ENCODE data around the gene PRELID3B. TPM values are rescaled to one million over a fixed set of nuclear protein-coding genes. Genes with fewer than 3 reads are reported as not detected.

The PRELID3B gene
- total RNA-seq, 4 donors from 2014 or later, result 19.2 to 34.5 (median 23.1) TPM

GRCh38 chr20:59001068-59001448, 41.5 kb downstream of the PRELID3B start:
- H3K4me3 ChIP-seq, result no peak overlapping the region
- no peaks in the 10 kb centered on the region for H3K9me3 ChIP-seq
- H3K27me3 ChIP-seq, result no peaks in the 10 kb centered on the region
- H3K27ac ChIP-seq, result no peak overlapping the region
- no peak for DNase-seq (ENCODE audit: low spot score in 2 of 2)
- 86 to 92% methylated on average over 7 to 13 of the region's 13 CpGs for WGBS, 2 donors
- H3K36me3 ChIP-seq, result peaks cover 2 to 74% (median 22%) of the 10 kb centered on the region in 3 donors
- TF ChIP-seq POLR2A (IDR thresholded peaks at IDR 0.05), result no peak
- no peak for TF ChIP-seq CTCF (IDR thresholded peaks at IDR 0.05)
- no peak for TF ChIP-seq EP300 (IDR thresholded peaks at IDR 0.05)
- peaks cover 0 to 34% (median 22%) of the 10 kb centered on the region in 4 donors for H3K4me1 ChIP-seq

GRCh38 chr20:59000326-59000725, 42.3 kb downstream of the PRELID3B start:
- WGBS, 2 donors, result 59 to 65% methylated on average over 3 of the region's 3 CpGs
- Histone ChIP-seq H3K4me1 (peaks cover 0 to 26% (median 15%) of the 10 kb centered on the region in 4 donors), H3K36me3 (peaks cover 2 to 81% (median 28%) of the 10 kb centered on the region in 3 donors), H3K27ac (no peak overlapping the region), H3K9me3 (no peaks in the 10 kb centered on the region), H3K27me3 (no peaks in the 10 kb centered on the region), H3K4me3 (no peak overlapping the region)
- TF ChIP-seq EP300 (IDR thresholded peaks at IDR 0.05), result no peak
- no peak for TF ChIP-seq POLR2A (IDR thresholded peaks at IDR 0.05)
- TF ChIP-seq CTCF (IDR thresholded peaks at IDR 0.05), result no peak
- no peak for DNase-seq (ENCODE audit: low spot score in 2 of 2)

- TF ChIP-seq POLR2A (IDR thresholded peaks at IDR 0.05) (no peak), CTCF (IDR thresholded peaks at IDR 0.05) (no peak), EP300 (IDR thresholded peaks at IDR 0.05) (no peak)
- no peak overlapping the region for H3K27ac ChIP-seq
- H3K4me1 ChIP-seq, result peaks cover 0 to 10% (median 5%) of the 10 kb centered on the region in 4 donors
- 85 to 87% methylated on average over 11 of the region's 11 CpGs for WGBS, 2 donors
- peaks cover 2 to 98% (median 31%) of the 10 kb centered on the region in 3 donors for H3K36me3 ChIP-seq
- DNase-seq (ENCODE audit: low spot score in 2 of 2), result no peak
- no peaks in the 10 kb centered on the region for H3K27me3 ChIP-seq
- H3K9me3 ChIP-seq, result no peaks in the 10 kb centered on the region
- no peak overlapping the region for H3K4me3 ChIP-seq
Measured at GRCh38 chr20:58998656-58999055, 43.9 kb downstream of the PRELID3B start.

- H3K27ac ChIP-seq, result no peak overlapping the region
- WGBS, 2 donors, result 86 to 91% methylated on average over 23 to 24 of the region's 24 CpGs
- H3K4me3 ChIP-seq, result no peak overlapping the region
- H3K4me1 ChIP-seq, result no peaks in the 10 kb centered on the region
- TF ChIP-seq EP300 (IDR thresholded peaks at IDR 0.05) (no peak), POLR2A (IDR thresholded peaks at IDR 0.05) (no peak), CTCF (IDR thresholded peaks at IDR 0.05) (no peak)
- peaks cover 2 to 100% (median 31%) of the 10 kb centered on the region in 3 donors for H3K36me3 ChIP-seq
- no peaks in the 10 kb centered on the region for H3K27me3 ChIP-seq
- DNase-seq (ENCODE audit: low spot score in 2 of 2), result no peak
- no peaks in the 10 kb centered on the region for H3K9me3 ChIP-seq
Measured at GRCh38 chr20:58997141-58997770, 45.3 kb downstream of the PRELID3B start.

- H3K27ac ChIP-seq, result no peak overlapping the region
- H3K4me1 ChIP-seq, result no peaks in the 10 kb centered on the region
- DNase-seq (ENCODE audit: low spot score in 2 of 2), result no peak
- WGBS, 2 donors, result 89 to 92% methylated on average over 12 of the region's 12 CpGs
- no peaks in the 10 kb centered on the region for H3K27me3 ChIP-seq
- H3K9me3 ChIP-seq, result no peaks in the 10 kb centered on the region
- no peak overlapping the region for H3K4me3 ChIP-seq
- H3K36me3 ChIP-seq, result peaks cover 2 to 100% (median 31%) of the 10 kb centered on the region in 3 donors
- TF ChIP-seq EP300 (IDR thresholded peaks at IDR 0.05), result no peak
- no peak for TF ChIP-seq POLR2A (IDR thresholded peaks at IDR 0.05)
- TF ChIP-seq CTCF (IDR thresholded peaks at IDR 0.05), result no peak
Measured at GRCh38 chr20:58996226-58996611, 46.4 kb downstream of the PRELID3B start.
